OCI-LY1 (cell line): Measurements from ENCODE around the gene DIRAS1.

Experiments used
- H2AFZ ChIP-seq: fragments of 200-600 bp; sonication (generic), shearing (Covaris generic); 2 replicates; pipeline ENCODE4 v1.6.0; 2014; ENCODE audit warnings: antibody characterized with exemption, mild to moderate bottlenecking, low read length
- H3F3A ChIP-seq: fragments of 200-600 bp; sonication (generic), shearing (Covaris generic); 2 replicates; pipeline ENCODE4 v1.6.0; 2014; ENCODE audit warnings: mild to moderate bottlenecking, antibody characterized with exemption, low read length, moderate library complexity; ENCODE audit not compliant: insufficient read depth
- H3K27ac ChIP-seq: fragments of 200-600 bp; sonication (generic); 2 replicates; pipeline ENCODE4 v1.5.1; 2014; ENCODE audit warnings: low read length, mixed run types, mild to moderate bottlenecking, low read depth; ENCODE audit not compliant: poor library complexity, severe bottlenecking
- H3K27me3 ChIP-seq: fragments of 200-600 bp; sonication (generic); 2 replicates; pipeline ENCODE4 v1.6.0; 2014; ENCODE audit warnings: antibody characterized with exemption, mild to moderate bottlenecking, low read length, moderate library complexity; ENCODE audit not compliant: insufficient read depth
- H3K36me3 ChIP-seq: fragments of 200-600 bp; sonication (generic); 2 replicates; pipeline ENCODE4 v1.6.1; 2014; ENCODE audit warnings: mild to moderate bottlenecking, antibody characterized with exemption, low read length, moderate library complexity, mixed read lengths; ENCODE audit not compliant: insufficient read depth
- H3K4me1 ChIP-seq: fragments of 200-600 bp; sonication (generic); 2 replicates; pipeline ENCODE4 v1.5.1; 2014; ENCODE audit warnings: mild to moderate bottlenecking, low read length, moderate library complexity; ENCODE audit not compliant: insufficient read depth, severe bottlenecking
- H3K4me2 ChIP-seq: fragments of 200-600 bp; sonication (generic), shearing (Covaris generic); 2 replicates; pipeline ENCODE4 v1.6.1; 2014; ENCODE audit warnings: low read length
- H3K4me3 ChIP-seq: fragments of 200-600 bp; sonication (generic); 2 replicates; pipeline ENCODE4 v1.5.1; 2014; ENCODE audit warnings: low read length, low read depth, mild to moderate bottlenecking, mixed read lengths; ENCODE audit not compliant: poor library complexity, severe bottlenecking
- H3K79me2 ChIP-seq: fragments of 200-600 bp; shearing (Covaris generic); 2 replicates; pipeline ENCODE4 v1.6.1; 2016; ENCODE audit warnings: mixed run types, low read length, mixed read lengths; ENCODE audit not compliant: insufficient read depth
- H3K9ac ChIP-seq: fragments of 200-600 bp; sonication (generic), shearing (Covaris generic); 2 replicates; pipeline ENCODE4 v1.6.1; 2014; ENCODE audit warnings: mild to moderate bottlenecking, low read length, mixed read lengths
- H3K9me2 ChIP-seq: fragments of 200-600 bp; sonication (generic), shearing (Covaris generic); 2 replicates; pipeline ENCODE4 v1.6.1; 2014; ENCODE audit warnings: low read depth, mild to moderate bottlenecking, low read length, mixed read lengths
- H3K9me3 ChIP-seq: fragments of 200-600 bp; shearing (Covaris generic); 2 replicates; pipeline ENCODE4 v1.6.1; 2014; ENCODE audit warnings: low read length, mixed read lengths
- H4K20me1 ChIP-seq: fragments of 200-600 bp; sonication (generic), shearing (Covaris generic); 2 replicates; pipeline ENCODE4 v1.6.0; 2016; ENCODE audit warnings: mild to moderate bottlenecking, low read length; ENCODE audit not compliant: insufficient read depth
- CTCF ChIP-seq: fragments of 200-600 bp; sonication (generic), shearing (Covaris generic); IDR thresholded peaks from 2 replicates; pipeline ENCODE4 v1.5.1; 2017; ENCODE audit warnings: mild to moderate bottlenecking, antibody characterized with exemption, low read length, moderate library complexity, mixed read lengths
- EZH2 ChIP-seq: fragments of 200-600 bp; sonication (generic), shearing (Covaris generic); IDR thresholded peaks from 2 replicates; pipeline ENCODE4 v1.8.0; 2017; ENCODE audit warnings: borderline replicate concordance, mixed run types, mild to moderate bottlenecking, antibody characterized with exemption, low read length, moderate library complexity, mixed read lengths

The DIRAS1 gene

DNA sequence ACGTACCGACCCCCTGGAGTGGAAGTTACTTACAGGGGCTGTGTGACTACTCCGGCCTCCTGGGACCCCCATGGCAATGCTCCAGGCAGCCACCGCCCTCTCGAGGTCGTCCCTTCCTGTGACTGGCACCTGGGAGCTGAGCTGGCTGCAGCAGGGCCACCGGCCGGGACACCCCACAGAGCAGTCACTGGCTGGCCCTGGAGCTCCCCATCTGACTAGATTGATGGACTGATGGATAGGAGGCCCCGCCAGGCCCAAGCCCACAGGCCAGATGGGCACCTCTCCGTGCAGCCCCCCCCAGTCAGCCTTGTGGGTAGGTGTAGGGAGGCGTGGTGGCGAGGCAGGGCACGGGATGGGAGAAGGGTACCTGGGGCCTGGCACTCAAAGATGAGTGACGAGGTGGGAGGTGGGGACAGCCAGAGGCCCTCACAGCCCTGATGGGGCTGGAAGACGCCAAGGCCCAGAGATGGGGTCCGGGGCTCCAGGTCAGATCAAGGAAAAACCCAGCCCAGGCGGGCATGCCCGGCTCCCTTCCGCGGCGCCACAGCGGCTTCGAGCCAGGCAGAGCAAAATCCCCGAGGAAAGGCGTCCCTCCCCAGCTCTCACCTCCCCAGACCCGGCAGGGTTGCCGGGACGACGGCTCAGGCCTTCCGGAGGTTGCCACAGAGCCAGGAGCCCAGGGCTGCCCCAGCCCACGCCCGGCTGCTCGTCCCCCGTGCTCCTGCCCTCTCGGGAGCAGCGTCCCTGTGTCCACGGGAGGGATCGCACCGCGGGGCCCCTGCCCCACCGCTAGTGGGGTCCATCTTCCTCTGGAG lies 10.2 kb upstream of the DIRAS1 start:
- Histone ChIP-seq H3F3A (no peaks in the 10 kb centered on the region), H4K20me1 (no peaks in the 10 kb centered on the region), H3K36me3 (peaks cover 26% of the 10 kb centered on the region), H3K4me1 (no peaks in the 10 kb centered on the region), H3K27ac (no peak overlapping the region), H3K4me3 (no peak overlapping the region), H3K79me2 (no peaks in the 10 kb centered on the region), H2AFZ (no peak overlapping the region), H3K9me3 (no peaks in the 10 kb centered on the region), H3K9ac (no peak overlapping the region), H3K4me2 (no peak overlapping the region), H3K9me2 (no peaks in the 10 kb centered on the region), H3K27me3 (peaks cover 8% of the 10 kb centered on the region; the same call in 1 of the 2 replicates)
- no peak for TF ChIP-seq EZH2
- no peak for TF ChIP-seq CTCF

GRCh38 chr19:2729943-2730818 lies 9.0 kb upstream of the DIRAS1 start:
- Histone ChIP-seq H3K9ac (no peak overlapping the region), H3K4me3 (no peak overlapping the region), H3K9me3 (no peaks in the 10 kb centered on the region), H3K4me1 (no peaks in the 10 kb centered on the region), H3K4me2 (no peak overlapping the region), H3K27me3 (peaks cover 9% of the 10 kb centered on the region; the same call in 1 of the 2 replicates), H4K20me1 (no peaks in the 10 kb centered on the region), H2AFZ (no peak overlapping the region), H3K27ac (no peak overlapping the region), H3K79me2 (no peaks in the 10 kb centered on the region), H3K9me2 (no peaks in the 10 kb centered on the region), H3K36me3 (peaks cover 14% of the 10 kb centered on the region), H3F3A (no peaks in the 10 kb centered on the region)
- TF ChIP-seq EZH2: no peak
- no peak for TF ChIP-seq CTCF

DNA sequence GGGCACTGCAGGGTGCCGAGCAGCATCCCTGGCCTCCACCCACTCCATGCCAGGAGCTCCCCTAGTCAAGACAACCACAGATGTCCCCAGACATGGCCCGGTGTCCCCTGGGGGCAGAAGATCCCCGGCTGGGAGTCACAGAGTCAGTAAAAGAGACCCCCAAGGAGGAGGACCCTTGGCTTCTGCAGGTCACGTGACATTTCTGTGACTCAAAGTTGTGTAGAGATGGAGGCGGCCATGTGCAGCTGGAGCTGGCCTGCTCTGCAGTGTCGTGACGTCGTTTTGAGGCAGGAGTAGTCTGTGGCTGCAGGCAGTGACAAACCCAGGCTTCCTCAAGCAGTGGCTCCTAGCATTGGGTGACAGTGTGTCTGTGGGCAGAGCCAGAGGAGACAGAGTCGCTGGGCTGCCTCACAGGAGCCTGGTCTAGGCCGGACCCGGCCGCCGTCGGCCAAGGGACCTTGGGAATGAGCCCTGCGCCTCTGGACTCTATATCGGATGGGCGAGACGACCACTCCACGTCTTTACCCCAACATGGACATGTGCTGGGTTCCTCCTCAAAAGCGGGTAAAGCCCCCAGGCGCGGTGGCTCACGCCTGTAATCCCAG lies 7.7 kb upstream of the DIRAS1 start:
- TF ChIP-seq CTCF: no peak
- TF ChIP-seq EZH2: no peak
- H3K4me3 ChIP-seq: no peak overlapping the region
- H3K36me3 ChIP-seq: peaks cover 1% of the 10 kb centered on the region; the same call in 1 of the 2 replicates
- H3K9ac ChIP-seq: no peak overlapping the region
- H3K4me1 ChIP-seq: no peaks in the 10 kb centered on the region
- peaks cover 9% of the 10 kb centered on the region; the same call in 1 of the 2 replicates for H3K27me3 ChIP-seq
- no peak overlapping the region for H3K4me2 ChIP-seq
- H3K9me3 ChIP-seq: no peaks in the 10 kb centered on the region
- H3K79me2 ChIP-seq: no peaks in the 10 kb centered on the region
- H4K20me1 ChIP-seq: no peaks in the 10 kb centered on the region
- H3F3A ChIP-seq: no peaks in the 10 kb centered on the region
- no peak overlapping the region for H3K27ac ChIP-seq
- H2AFZ ChIP-seq: no peak overlapping the region
- no peaks in the 10 kb centered on the region for H3K9me2 ChIP-seq
